ENCODE measurements around the gene C1orf116.

C1orf116 gene

GRCh38 chr1:206986402-206986801, 46.2 kb downstream of the C1orf116 start:
- no peak for DNase-seq

- no peak for DNase-seq
Observed at GRCh38 chr1:206985162-206985749, 47.3 kb downstream of the C1orf116 start.

GRCh38 chr1:206982216-206982615, 50.3 kb downstream of the C1orf116 start:
- DNase-seq = peak; percentile 50

- DNase-seq = no peak
Observed at GRCh38 chr1:206979379-206980043, 53.0 kb downstream of the C1orf116 start.

- no peak for DNase-seq
Observed at GRCh38 chr1:206978259-206978658, 54.3 kb downstream of the C1orf116 start.

- DNase-seq = no peak
Observed at GRCh38 chr1:206975306-206975705, 57.2 kb downstream of the C1orf116 start.

GRCh38 chr1:206974140-206974539, 58.4 kb downstream of the C1orf116 start:
- DNase-seq = no peak

GRCh38 chr1:206972728-206973127, 59.8 kb downstream of the C1orf116 start:
- no peak for DNase-seq

- no peak for DNase-seq
Observed at GRCh38 chr1:206971029-206971655, 61.4 kb downstream of the C1orf116 start.

- DNase-seq = no peak
Observed at GRCh38 chr1:206970446-206970845, 62.1 kb downstream of the C1orf116 start, which contains the start of gene FCAMR. Gene FCAMR, minus strand, starts transcription at chr1:206970460. Its CDS starts 335 bp downstream, at chr1:206970125.

- DNase-seq = no peak
Observed at GRCh38 chr1:206969090-206969489, 63.5 kb downstream of the C1orf116 start.

Data from effector CD8-positive, alpha-beta T cell (primary cell).